ENCODE data around the gene HBA1. TPM values are rescaled to one million over a fixed set of nuclear protein-coding genes. Genes with fewer than 3 reads are reported as not detected.
A peak's percentile ranks its signal among the peaks of the same experiment; 100 is the strongest.
"Not testable (repeated sequence)": the region's sequence is repeated elsewhere in the genome, so short reads cannot be mapped to it uniquely, and the experiment has no call there.

Gene HBA1
- total and polyA plus RNA-seq, 9 of the 15 experiments (the other 6 are each of a cell fraction or from before 2014, with no cell fraction given), result 128 to 2,388 (median 380) TPM

DNA sequence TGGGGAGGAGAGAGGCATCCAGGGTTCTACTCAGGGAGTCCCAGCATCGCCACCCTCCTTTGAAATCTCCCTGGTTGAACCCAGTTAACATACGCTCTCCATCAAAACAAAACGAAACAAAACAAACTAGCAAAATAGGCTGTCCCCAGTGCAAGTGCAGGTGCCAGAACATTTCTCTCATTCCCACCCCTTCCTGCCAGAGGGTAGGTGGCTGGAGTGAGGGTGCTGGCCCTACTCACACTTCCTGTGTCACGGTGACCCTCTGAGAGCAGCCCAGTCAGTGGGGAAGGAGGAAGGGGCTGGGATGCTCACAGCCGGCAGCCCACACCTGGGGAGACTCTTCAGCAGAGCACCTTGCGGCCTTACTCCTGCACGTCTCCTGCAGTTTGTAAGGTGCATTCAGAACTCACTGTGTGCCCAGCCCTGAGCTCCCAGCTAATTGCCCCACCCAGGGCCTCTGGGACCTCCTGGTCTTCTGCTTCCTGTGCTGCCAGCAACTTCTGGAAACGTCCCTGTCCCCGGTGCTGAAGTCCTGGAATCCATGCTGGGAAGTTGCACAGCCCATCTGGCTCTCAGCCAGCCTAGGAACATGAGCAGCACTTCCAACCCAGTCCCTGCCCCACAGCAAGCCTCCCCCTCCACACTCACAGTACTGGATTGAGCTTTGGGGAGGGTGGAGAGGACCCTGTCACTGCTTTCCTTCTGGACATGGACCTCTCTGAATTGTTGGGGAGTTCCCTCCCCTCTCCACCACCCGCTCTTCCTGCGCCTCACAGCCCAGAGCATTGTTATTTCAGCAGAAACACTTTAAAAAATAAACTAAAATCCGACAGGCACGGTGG, 2.3 kb upstream of the HBA1 start:
- in situ Hi-C loops (cut with MboI), result not testable (repeated sequence)

More for the DNA sequence above, 2.3 kb upstream of the HBA1 start:
- 19% methylated on average over 4 of the region's 13 CpGs for WGBS (ENCODE audit: insufficient coverage, low coverage, missing lambda C conversion rate)
- TF ChIP-seq, protein P1, sequence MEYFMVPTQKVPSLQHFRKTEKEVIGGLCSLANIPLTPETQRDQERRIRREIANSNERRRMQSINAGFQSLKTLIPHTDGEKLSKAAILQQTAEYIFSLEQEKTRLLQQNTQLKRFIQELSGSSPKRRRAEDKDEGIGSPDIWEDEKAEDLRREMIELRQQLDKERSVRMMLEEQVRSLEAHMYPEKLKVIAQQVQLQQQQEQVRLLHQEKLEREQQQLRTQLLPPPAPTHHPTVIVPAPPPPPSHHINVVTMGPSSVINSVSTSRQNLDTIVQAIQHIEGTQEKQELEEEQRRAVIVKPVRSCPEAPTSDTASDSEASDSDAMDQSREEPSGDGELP (CRISPR knock-in tag; IDR thresholded peaks at IDR 0.05; ENCODE audit: borderline replicate concordance), result 0 out of 2 replicates have a peak, but pooled peaks have one; percentile 27
- peak; percentile 85 for TF ChIP-seq EHMT2 (IDR thresholded peaks at IDR 0.05)
- peak; percentile 75; the same call in 1 of the 2 replicates for TF ChIP-seq MIER1 (IDR thresholded peaks at IDR 0.05; ENCODE audit: low read depth)
- TF ChIP-seq, protein P2, sequence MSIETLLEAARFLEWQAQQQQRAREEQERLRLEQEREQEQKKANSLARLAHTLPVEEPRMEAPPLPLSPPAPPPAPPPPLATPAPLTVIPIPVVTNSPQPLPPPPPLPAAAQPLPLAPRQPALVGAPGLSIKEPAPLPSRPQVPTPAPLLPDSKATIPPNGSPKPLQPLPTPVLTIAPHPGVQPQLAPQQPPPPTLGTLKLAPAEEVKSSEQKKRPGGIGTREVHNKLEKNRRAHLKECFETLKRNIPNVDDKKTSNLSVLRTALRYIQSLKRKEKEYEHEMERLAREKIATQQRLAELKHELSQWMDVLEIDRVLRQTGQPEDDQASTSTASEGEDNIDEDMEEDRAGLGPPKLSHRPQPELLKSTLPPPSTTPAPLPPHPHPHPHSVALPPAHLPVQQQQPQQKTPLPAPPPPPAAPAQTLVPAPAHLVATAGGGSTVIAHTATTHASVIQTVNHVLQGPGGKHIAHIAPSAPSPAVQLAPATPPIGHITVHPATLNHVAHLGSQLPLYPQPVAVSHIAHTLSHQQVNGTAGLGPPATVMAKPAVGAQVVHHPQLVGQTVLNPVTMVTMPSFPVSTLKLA (conservative IDR thresholded peaks at IDR 0.05), result peak in 1 of 2 experiments; percentile 35; a peak in 1 of 4 replicates
- TF ChIP-seq NFIC (IDR thresholded peaks at IDR 0.05), result peak; percentile 86
- TF ChIP-seq, protein P3, sequence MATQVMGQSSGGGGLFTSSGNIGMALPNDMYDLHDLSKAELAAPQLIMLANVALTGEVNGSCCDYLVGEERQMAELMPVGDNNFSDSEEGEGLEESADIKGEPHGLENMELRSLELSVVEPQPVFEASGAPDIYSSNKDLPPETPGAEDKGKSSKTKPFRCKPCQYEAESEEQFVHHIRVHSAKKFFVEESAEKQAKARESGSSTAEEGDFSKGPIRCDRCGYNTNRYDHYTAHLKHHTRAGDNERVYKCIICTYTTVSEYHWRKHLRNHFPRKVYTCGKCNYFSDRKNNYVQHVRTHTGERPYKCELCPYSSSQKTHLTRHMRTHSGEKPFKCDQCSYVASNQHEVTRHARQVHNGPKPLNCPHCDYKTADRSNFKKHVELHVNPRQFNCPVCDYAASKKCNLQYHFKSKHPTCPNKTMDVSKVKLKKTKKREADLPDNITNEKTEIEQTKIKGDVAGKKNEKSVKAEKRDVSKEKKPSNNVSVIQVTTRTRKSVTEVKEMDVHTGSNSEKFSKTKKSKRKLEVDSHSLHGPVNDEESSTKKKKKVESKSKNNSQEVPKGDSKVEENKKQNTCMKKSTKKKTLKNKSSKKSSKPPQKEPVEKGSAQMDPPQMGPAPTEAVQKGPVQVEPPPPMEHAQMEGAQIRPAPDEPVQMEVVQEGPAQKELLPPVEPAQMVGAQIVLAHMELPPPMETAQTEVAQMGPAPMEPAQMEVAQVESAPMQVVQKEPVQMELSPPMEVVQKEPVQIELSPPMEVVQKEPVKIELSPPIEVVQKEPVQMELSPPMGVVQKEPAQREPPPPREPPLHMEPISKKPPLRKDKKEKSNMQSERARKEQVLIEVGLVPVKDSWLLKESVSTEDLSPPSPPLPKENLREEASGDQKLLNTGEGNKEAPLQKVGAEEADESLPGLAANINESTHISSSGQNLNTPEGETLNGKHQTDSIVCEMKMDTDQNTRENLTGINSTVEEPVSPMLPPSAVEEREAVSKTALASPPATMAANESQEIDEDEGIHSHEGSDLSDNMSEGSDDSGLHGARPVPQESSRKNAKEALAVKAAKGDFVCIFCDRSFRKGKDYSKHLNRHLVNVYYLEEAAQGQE (IDR thresholded peaks at IDR 0.05; ENCODE audit: borderline replicate concordance), result peak; percentile 95
- TF ChIP-seq, protein P3 (CRISPR knock-in tag; IDR thresholded peaks at IDR 0.05; ENCODE audit: low read depth), result peak; percentile 89
- peaks cover 14 to 47% of the 10 kb centered on the region in 2 experiments; a peak in 4 of 5 replicates for H3K4me1 ChIP-seq (replicated peaks in 1 of 2; ENCODE audit: control insufficient read depth in 2 of 2, insufficient read depth in 2 of 2, low read length in 2 of 2)
- H4K20me1 ChIP-seq (replicated peaks; ENCODE audit: control insufficient read depth, insufficient read depth, low read length); H3K9me3 ChIP-seq (replicated peaks; ENCODE audit: control insufficient read depth, insufficient read depth, low read depth, low read length); H3K27me3 ChIP-seq (ENCODE audit: control insufficient read depth in 2 of 2, insufficient read depth in 2 of 2, low read length in 2 of 2); ATAC-seq; POLR2A ChIA-PET; H3K9me1 ChIP-seq (ENCODE audit: control insufficient read depth, insufficient read depth, low read length); intact Hi-C loops (cut with micrococcal nuclease); BruUV-seq (replicated peaks); H2AFZ ChIP-seq (ENCODE audit: low read depth, low read length); CTCF ChIA-PET (ENCODE audit: low intra/inter-chr PET ratio): not testable (repeated sequence)
- FAIRE-seq (peak; percentile 73), DNase-seq (ENCODE audit: extremely low read depth in 1 of 4, low spot score in 3 of 4) (peak in 1 of 4 experiments; percentile 48)
- H3K79me2 ChIP-seq (ENCODE audit: control insufficient read depth, insufficient read depth, low read length), result peaks cover 24% of the 10 kb centered on the region
- H3K4me3 ChIP-seq, result 0 out of 2 replicates have a peak overlapping the region, but pooled peaks have one; percentile 8
- H3K27ac ChIP-seq (ENCODE audit: extremely low read depth, low read depth, low read length), result peak overlapping the region; percentile 36; the same call in 2 of the 3 replicates
- H3K4me2 ChIP-seq (ENCODE audit: insufficient read depth, low read length), result peak overlapping the region; percentile 52
- peaks cover 15% of the 10 kb centered on the region; the same call in 2 of the 3 replicates for H3K36me3 ChIP-seq (ENCODE audit: control insufficient read depth, insufficient read depth, low read length)
- H3K9ac ChIP-seq (ENCODE audit: insufficient read depth in 1 of 2, low read depth in 2 of 2, low read length in 2 of 2), result peak overlapping the region in 1 of 2 experiments; percentile 84; a peak in 2 of 4 replicates
